OCI-LY7 (cell line): ENCODE data around the gene FAF2. TPM values are rescaled to one million over a fixed set of nuclear protein-coding genes. Genes with fewer than 3 reads are reported as not detected.

Experiments used
- BruUV-seq: library from RNA; stranded (reverse); fragments of 400-500 nt; replicated peaks from 2 replicates; lab custom pipeline; 2021; lab: Mats Ljungman, UMichigan
- CTCF ChIA-PET: fragments of 300-600 bp; sonication (Branson Sonifier 250); formaldehyde crosslinking; loops from one replicate; lab custom pipeline; 2022; ENCODE audit warnings: antibody characterized with exemption; ENCODE audit not compliant: unreplicated experiment; lab: Charles Lee
- POLR2A ChIA-PET: fragments of 300-600 bp; sonication (Branson Sonifier 250); formaldehyde crosslinking; loops from one replicate; lab custom pipeline; 2022; ENCODE audit warnings: antibody characterized with exemption; lab: Charles Lee
- DNase-seq: peaks from one replicate; pipeline ENCODE4 v3.0.0-alpha.2; 2015; ENCODE audit warnings: low spot score
- H2AFZ ChIP-seq: fragments of 200-600 bp; sonication (generic), shearing (Covaris generic); 2 replicates; pipeline ENCODE4 v1.6.1; 2014; ENCODE audit warnings: mild to moderate bottlenecking, antibody characterized with exemption, low read length, moderate library complexity
- H3K27ac ChIP-seq: fragments of 200-600 bp; sonication (generic); 2 replicates; pipeline ENCODE4 v1.5.1; 2014; ENCODE audit warnings: mixed run types, low read depth, mild to moderate bottlenecking, moderate library complexity, low read length, inconsistent platforms; ENCODE audit not compliant: poor library complexity, severe bottlenecking
- H3K36me3 ChIP-seq: fragments of 200-600 bp; sonication (generic); 2 replicates; pipeline ENCODE4 v1.6.1; 2014; ENCODE audit warnings: mild to moderate bottlenecking, antibody characterized with exemption, low read length, moderate library complexity, mixed read lengths; ENCODE audit not compliant: insufficient read depth
- H3K4me1 ChIP-seq: fragments of 200-600 bp; sonication (generic); 2 replicates; pipeline ENCODE4 v1.5.1; 2014; ENCODE audit warnings: mild to moderate bottlenecking, low read length; ENCODE audit not compliant: insufficient read depth, poor library complexity, severe bottlenecking
- H3K4me2 ChIP-seq: fragments of 200-600 bp; sonication (generic); 2 replicates; pipeline ENCODE4 v1.6.1; 2014; ENCODE audit warnings: mild to moderate bottlenecking, low read length
- H3K4me3 ChIP-seq: fragments of 200-600 bp; sonication (generic); 2 replicates; pipeline ENCODE4 v1.5.1; 2014; ENCODE audit warnings: mild to moderate bottlenecking, low read depth, low read length; ENCODE audit not compliant: poor library complexity, severe bottlenecking
- H3K79me2 ChIP-seq: fragments of 200-600 bp; sonication (generic); 2 replicates; pipeline ENCODE4 v1.6.1; 2016; ENCODE audit warnings: low read depth, mild to moderate bottlenecking, low read length, moderate library complexity, mixed read lengths; ENCODE audit not compliant: insufficient read depth
- H3K9me2 ChIP-seq: fragments of 200-600 bp; sonication (generic); 2 replicates; pipeline ENCODE4 v1.6.1; 2016; ENCODE audit warnings: mild to moderate bottlenecking, low read length, mixed read lengths; ENCODE audit not compliant: insufficient read depth
- H3K9me3 ChIP-seq: fragments of 200-600 bp; sonication (generic); 2 replicates; pipeline ENCODE4 v1.6.1; 2014; ENCODE audit warnings: mild to moderate bottlenecking, mixed run types, low read length, mixed read lengths
- H4K20me1 ChIP-seq: fragments of 200-600 bp; sonication (generic); 2 replicates; pipeline ENCODE4 v1.6.1; 2014; ENCODE audit warnings: mild to moderate bottlenecking, antibody characterized with exemption, low read length, moderate library complexity, mixed read lengths; ENCODE audit not compliant: insufficient read depth
- EZH2phosphoT487 ChIP-seq: fragments of 200-600 bp; sonication (generic); IDR thresholded peaks from 2 replicates; pipeline ENCODE4 v1.6.1; 2018; ENCODE audit warnings: low read depth, borderline replicate concordance, mild to moderate bottlenecking, mixed run types, antibody characterized with exemption, low read length, moderate library complexity, mixed read lengths
- intact Hi-C: fragments of 100-400 bp; cut with micrococcal nuclease; formaldehyde crosslinking; loops from one replicate; pipeline ENCODE4 v1.10.0; 2022; ENCODE audit not compliant: unreplicated experiment
- total RNA-seq, 2 experiments: library from RNA; depleted of rRNA in 1 of 2; stranded (reverse); fragments of >200 nt in 1 of 2; shearing (Covaris generic) in 1 of 2; gene quantifications; 2 replicates each; pipeline ENCODE4 v1.2.3, GENCODE V29; 2014 to 2022
- TF ChIP-seq, protein P1 (sequence below): fragments of 200-600 bp; sonication (generic); conservative IDR thresholded peaks from 2 replicates; pipeline ENCODE4 v1.5.1; 2014; ENCODE audit warnings: mild to moderate bottlenecking, antibody characterized with exemption, low read length, moderate library complexity, mixed read lengths

FAF2 gene
- total RNA-seq, 2 experiments from 2014 or later: 36.9 to 49.7 TPM

DNA sequence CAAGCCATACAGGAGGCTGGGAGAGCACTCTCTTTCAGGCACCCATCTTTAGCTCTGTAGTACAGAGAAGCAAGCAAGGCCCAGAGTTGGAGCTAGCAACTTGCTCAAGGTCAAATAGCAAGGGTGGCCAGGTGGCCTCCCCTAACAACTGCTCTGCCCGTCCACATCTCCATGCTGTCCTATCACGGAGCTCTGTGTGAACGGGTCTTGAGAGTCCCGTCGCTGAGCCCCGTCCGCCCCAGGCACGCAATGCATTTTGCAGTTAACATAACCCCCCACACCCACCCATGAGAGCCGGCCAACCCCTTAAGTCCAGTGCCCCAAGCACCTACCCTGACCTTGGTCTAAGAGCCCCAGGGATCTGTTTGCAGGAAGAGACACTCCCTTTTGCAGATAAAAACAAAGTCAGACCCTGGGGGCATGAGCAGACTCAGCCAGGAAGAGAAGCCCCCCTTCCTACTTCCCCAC, 87.5 kb downstream of the FAF2 start:
- no peaks in the 10 kb centered on the region for H3K9me3 ChIP-seq
- peaks cover 53% of the 10 kb centered on the region for H3K36me3 ChIP-seq
- no peaks in the 10 kb centered on the region for H3K9me2 ChIP-seq
- CTCF ChIA-PET: interaction anchor here (1.0 kb wide), 1 partner anchor 88 kb away, joined by 4 read pairs; no protein-coding TSS in a partner anchor
- H3K4me2 ChIP-seq: peak overlapping the region; percentile 95
- H3K4me1 ChIP-seq: peaks cover 71% of the 10 kb centered on the region
- 0 out of 2 replicates have a peak, but pooled peaks cover 7% of the 10 kb centered on the region for H4K20me1 ChIP-seq
- intact Hi-C loops: loop anchor here (2.0 to 10.0 kb wide), 2 partner anchors 87 to 469 kb away; partner anchors contain the start of genes FAF2 and UIMC1
- peak; percentile 44 for DNase-seq
- TF ChIP-seq EZH2phosphoT487: no peak
- TF ChIP-seq, protein P1, sequence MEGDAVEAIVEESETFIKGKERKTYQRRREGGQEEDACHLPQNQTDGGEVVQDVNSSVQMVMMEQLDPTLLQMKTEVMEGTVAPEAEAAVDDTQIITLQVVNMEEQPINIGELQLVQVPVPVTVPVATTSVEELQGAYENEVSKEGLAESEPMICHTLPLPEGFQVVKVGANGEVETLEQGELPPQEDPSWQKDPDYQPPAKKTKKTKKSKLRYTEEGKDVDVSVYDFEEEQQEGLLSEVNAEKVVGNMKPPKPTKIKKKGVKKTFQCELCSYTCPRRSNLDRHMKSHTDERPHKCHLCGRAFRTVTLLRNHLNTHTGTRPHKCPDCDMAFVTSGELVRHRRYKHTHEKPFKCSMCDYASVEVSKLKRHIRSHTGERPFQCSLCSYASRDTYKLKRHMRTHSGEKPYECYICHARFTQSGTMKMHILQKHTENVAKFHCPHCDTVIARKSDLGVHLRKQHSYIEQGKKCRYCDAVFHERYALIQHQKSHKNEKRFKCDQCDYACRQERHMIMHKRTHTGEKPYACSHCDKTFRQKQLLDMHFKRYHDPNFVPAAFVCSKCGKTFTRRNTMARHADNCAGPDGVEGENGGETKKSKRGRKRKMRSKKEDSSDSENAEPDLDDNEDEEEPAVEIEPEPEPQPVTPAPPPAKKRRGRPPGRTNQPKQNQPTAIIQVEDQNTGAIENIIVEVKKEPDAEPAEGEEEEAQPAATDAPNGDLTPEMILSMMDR: no peak
- peak overlapping the region; percentile 99 for H3K27ac ChIP-seq
- H3K4me3 ChIP-seq: peak overlapping the region; percentile 79
- POLR2A ChIA-PET: interaction anchor here (0.5 to 2.8 kb wide), 11 partner anchors 8 to 589 kb away, joined by 3 to 9 read pairs (median 4); partner anchors contain the start of genes FAF2, HIGD2A and NOP16
- TSS peak; percentile 93 for BruUV-seq
- no peak overlapping the region for H2AFZ ChIP-seq
- peaks cover 50% of the 10 kb centered on the region for H3K79me2 ChIP-seq

DNA sequence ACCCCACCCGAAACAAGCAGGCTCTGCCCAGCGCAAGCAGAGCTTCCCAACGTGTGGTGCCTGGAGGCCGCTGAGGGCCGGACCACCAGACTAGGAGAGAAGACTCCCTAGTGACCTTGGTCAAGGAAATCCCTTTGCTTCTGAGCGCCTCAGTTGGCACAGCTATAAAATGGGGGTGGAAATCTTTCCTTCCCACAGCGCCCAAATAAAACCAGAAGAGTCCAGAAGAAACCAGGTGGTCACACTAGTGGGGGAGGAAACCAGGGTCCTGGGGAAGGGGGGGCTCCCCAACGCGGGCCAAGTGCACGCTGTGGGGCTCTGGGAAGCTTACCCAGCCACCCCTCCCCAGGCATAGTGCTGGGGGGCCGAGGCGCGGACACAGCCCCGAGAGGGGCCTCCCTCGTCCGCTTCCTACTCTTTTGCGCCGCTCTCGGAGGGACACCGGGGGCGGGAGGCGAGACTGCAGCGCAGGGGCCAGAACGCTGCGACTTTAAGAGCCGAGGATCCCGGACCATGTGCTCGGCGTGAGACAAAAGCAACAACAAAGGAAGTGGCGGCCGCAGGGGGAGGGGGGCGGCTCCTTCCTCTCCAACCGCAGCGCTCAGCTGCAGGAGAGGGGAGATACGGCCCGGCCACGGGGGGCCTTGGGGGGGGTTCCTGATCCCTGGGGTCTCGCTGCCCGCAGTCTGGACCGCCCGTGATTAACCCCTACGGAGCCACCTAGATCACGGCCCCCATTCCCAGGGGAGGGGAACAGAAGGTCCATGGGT, 88.1 kb downstream of the FAF2 start:
- BruUV-seq: no TSS peak
- H2AFZ ChIP-seq: no peak overlapping the region

More for the DNA sequence above, 88.1 kb downstream of the FAF2 start:
- H3K4me3 ChIP-seq: peak overlapping the region; percentile 79
- intact Hi-C loops: loop anchor here (2.0 to 10.0 kb wide), 2 partner anchors 88 to 468 kb away; partner anchors contain the start of genes FAF2 and UIMC1
- H3K9me2 ChIP-seq: no peaks in the 10 kb centered on the region
- peaks cover 71% of the 10 kb centered on the region for H3K4me1 ChIP-seq
- H3K9me3 ChIP-seq: no peaks in the 10 kb centered on the region
- H3K36me3 ChIP-seq: peaks cover 48% of the 10 kb centered on the region
- H4K20me1 ChIP-seq: 0 out of 2 replicates have a peak, but pooled peaks cover 7% of the 10 kb centered on the region
- TF ChIP-seq EZH2phosphoT487: no peak
- TF ChIP-seq, protein P1: no peak
- DNase-seq: peak; percentile 93
- peak overlapping the region; percentile 95 for H3K4me2 ChIP-seq
- H3K27ac ChIP-seq: peak overlapping the region; percentile 99
- CTCF ChIA-PET: interaction anchor here (1.0 kb wide), 1 partner anchor 89 kb away, joined by 4 read pairs; no protein-coding TSS in a partner anchor
- POLR2A ChIA-PET: interaction anchor here (0.5 to 3.5 kb wide), 15 partner anchors 8 to 588 kb away, joined by 3 to 24 read pairs (median 4); partner anchors contain the start of gene FAF2
- peaks cover 50% of the 10 kb centered on the region for H3K79me2 ChIP-seq
